HG02642 (cell line): ENCODE measurements around the gene FAM177A1.
"Not testable (repeated sequence)": the region's sequence is repeated elsewhere in the genome, so short reads cannot be mapped to it uniquely, and the experiment has no call there.

Experiments used
- ATAC-seq: cut with Tn5 transposase; IDR thresholded peaks from one replicate; pipeline ENCODE4 v1.9.1; 2021; ENCODE audit warnings: mild to moderate bottlenecking; ENCODE audit not compliant: unreplicated experiment, poor library complexity

FAM177A1 gene

DNA sequence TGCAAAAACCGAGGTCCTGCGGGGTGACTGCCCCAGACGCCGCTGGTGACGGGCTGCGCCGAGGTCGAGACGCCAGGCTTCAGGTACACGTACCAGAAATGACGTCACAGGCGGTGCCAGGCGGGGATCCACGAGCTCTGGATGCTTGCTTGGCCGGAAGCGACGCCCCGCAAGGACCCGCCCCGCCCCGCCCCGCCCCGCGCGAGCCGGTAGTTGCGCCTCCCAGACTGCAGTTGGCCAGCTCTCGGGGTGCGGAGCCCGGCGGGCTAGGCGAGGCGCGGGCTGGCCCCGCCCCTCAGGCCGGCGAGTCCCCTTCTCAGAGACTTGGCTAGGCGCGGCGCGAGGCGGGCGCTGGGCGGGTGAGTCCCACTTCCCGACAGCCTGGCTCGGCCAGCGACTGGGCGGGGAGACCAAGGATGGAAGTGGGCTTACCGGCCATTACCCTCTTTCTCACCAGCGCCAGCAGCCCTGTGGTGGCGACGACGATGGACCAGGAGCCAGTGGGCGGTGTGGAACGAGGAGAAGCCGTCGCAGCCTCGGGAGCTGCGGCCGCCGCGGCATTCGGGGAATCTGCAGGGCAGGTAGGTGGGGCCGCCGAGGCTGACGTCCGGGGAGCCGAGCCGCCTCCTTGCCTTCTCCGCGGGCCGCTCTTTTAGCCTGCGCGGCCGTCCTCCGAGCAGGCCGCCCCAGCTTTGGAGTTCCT, at the start of gene FAM177A1:
FAM177A1 (plus strand) TSS at position 225 of the 703 bp plus-strand sequence; CDS start at position 417, 192 bp downstream.
- ATAC-seq, result peak; percentile 96

DNA sequence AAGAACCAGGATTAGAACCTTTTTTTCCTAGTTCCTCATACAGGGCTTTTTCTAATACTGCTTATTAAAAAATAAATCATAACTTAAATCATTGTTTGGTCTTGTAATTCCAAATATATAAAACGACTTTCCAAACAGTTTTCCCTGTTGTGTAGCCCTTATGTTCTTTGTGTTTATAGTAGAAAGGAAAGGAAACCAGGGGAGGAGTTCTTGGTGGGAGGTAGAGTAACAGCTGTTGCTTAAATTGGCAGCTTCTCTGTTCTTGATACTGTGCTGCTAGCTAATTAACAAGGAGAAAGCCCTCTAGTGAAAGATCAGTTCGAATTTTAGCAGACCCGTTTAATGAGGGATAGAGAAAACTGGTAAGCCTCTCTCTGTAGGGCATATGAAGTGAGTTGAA, 48.3 kb upstream of the FAM177A1 start:
- no peak for ATAC-seq

DNA sequence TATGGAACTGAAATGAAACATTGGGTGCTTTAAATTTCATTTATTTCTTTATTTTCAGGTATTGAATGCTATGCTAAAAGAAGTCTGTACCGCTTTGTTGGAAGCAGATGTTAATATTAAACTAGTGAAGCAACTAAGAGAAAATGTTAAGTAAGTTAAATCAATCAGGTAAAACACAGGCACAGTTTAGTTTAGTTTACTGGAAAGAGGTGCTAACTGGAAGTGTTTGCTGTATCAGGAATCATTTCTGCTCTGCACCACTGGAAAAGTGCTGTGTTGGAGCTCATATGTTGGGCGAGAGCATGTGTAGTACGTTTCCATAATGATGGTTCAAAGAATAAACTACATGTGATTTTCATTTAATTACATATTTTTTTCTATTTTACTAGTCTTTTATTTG, 46.6 kb upstream of the FAM177A1 start:
- ATAC-seq, result no peak

GRCh38 chr14:35001621-35002020, 44.5 kb upstream of the FAM177A1 start:
- ATAC-seq, result no peak

GRCh38 chr14:35004839-35005238, 41.2 kb upstream of the FAM177A1 start:
- no peak for ATAC-seq

- ATAC-seq, result no peak
These were observed 29.5 kb upstream of the FAM177A1 start for GRCh38 chr14:35016568-35016967.

DNA sequence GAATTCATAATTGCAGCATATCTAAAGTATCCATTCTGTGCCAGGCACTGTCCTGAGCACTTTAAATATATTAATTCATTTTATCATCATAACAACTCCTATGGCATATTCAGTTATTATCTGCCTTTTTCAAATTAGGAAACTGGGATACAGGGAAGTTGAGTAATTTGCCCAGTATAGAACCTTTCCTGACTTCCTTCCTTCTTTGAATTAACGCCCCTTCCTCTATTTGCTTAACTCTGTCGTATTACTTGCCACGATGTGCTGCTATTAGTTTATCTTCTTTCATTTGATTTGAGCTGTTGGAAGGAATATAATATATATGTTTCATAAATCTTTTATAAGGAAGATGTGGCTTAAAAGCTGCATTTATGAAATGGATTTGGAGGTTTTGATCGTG, 25.4 kb upstream of the FAM177A1 start:
- ATAC-seq, result no peak

- ATAC-seq, result no peak
These were observed 17.6 kb upstream of the FAM177A1 start for GRCh38 chr14:35028435-35028834.

DNA sequence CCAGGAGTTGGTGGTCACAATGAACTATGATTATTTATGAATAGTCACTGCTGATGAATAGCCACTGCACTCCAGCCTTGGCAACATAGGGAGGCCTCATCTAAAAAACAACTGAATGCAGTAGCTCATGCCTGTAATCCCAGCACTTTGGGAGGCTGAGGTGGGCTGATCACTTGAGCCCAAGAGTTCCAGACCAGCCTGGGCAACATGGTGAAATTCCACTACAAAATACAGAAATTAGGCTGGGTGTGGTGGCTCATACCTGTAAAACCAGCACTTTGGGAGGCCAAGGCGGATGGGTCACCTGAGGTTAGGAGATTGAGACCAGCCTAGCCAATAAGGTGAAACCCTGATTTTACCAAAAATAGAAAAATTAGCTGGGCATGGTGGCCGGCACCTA, 13.5 kb upstream of the FAM177A1 start:
- ATAC-seq, result no peak

- no peak for ATAC-seq
These were observed 11.6 kb upstream of the FAM177A1 start for GRCh38 chr14:35034440-35034833.

DNA sequence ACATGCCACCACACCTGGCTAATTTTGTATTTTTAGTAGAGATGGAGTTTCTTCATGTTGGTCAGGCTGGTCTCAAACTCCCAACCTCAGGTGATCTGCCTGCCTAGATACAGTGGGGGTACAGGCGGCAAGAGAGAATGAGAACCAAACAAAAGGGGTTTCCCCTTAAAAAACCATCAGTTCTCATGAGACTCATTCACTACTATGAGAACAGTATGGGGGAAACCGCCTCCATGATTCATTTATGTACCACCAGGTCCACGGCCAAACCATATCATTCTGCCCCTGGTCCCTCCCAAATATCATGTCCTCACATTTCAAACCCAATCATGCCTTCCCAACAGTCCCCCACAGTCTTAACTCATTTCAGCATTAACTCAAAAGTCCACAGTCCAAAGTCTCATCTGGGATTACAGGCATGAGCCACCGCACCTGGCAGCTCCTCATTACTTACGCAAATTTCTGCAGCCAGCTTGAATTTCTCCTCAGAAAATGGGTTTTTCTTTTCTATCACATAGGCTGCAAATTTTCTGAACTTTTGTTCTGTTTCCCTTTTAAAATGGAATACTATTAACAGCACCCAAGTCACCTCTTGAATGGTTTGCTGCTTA, 11.0 kb upstream of the FAM177A1 start:
- ATAC-seq, result not testable (repeated sequence)

- ATAC-seq, result not testable (repeated sequence)
These were observed 7.8 kb upstream of the FAM177A1 start for GRCh38 chr14:35038312-35038711.

DNA sequence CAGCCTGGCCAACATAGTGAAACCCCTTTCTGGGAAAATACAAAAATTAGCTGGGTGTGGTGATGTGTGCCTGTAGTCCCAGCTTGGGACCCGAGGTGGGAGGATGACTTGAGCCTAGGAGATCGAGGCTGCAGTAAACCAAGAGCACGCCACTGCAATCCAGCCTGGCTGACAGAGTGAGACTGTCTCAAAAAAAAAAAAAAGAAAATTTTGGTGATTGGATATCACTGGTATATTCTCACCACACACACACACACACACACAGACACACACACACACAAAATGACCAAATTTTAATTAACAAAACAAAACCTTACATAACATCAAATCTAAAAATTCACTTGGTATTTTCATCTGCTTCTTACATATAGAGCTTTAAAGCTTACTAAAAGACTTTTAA, 3.4 kb upstream of the FAM177A1 start:
- no peak for ATAC-seq

- ATAC-seq, result no peak
These were observed 3.0 kb upstream of the FAM177A1 start for GRCh38 chr14:35043046-35043445.

- no peak for ATAC-seq
These were observed 904 bp upstream of the FAM177A1 start for GRCh38 chr14:35044939-35045797.

GRCh38 chr14:35045798-35046047, 349 bp upstream of the FAM177A1 start:
- no peak for ATAC-seq

- ATAC-seq, result peak; percentile 38
These were observed 872 bp downstream of the FAM177A1 start for GRCh38 chr14:35046751-35047536.

DNA sequence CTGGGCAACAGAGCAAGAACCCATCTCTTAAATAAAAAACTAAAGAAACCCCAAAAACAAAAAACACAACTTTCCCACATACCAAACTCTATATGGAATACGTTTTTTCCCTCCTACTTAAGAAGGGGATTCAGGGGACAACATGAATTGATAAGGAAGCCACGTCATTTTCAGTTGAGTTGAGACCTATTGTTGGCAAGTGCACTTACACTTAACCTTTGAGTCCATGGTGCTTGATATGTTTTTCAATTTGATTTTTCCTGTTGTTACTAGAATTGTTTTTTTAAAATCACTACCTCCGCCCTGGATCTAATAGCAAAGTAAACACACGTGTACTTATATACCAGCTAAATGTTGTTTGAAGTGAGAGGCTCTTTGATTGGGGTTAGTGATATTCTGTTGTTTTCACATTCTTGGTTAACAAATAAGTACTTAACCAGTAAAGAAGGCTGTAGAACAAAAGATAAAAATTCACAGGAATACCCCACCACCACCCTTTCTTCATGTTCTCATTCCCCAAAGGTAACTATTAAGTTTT, 2.0 kb downstream of the FAM177A1 start:
- ATAC-seq, result no peak

DNA sequence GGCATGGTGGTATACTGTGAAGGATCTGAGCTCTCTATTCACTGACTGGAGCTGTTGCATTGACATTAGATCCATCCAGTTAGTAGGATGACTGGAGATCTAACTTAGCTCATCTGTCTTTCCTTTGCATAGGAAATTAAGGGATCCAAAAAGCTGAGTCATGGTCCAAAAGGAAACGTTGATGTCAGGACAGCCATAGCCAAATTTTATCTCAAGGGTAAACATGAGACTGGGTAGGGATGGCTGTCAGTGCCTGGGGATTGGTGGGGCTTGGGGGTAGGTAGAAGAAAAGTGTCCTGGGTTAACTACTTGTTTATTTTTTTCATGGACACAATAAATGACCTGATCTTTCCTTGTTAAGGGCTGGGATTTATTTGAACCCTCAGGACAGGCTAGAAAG, 4.6 kb downstream of the FAM177A1 start:
- ATAC-seq, result no peak

- ATAC-seq, result no peak
These were observed 5.7 kb downstream of the FAM177A1 start for GRCh38 chr14:35051796-35052195.
